Caco-2 (cell line): ENCODE measurements around the gene PHC3. TPM values are rescaled to one million over a fixed set of nuclear protein-coding genes. Genes with fewer than 3 reads are reported as not detected.

Experiments used
- BruUV-seq: library from RNA; stranded (reverse); fragments of 400-500 nt; replicated peaks from 2 replicates; lab custom pipeline; 2021; lab: Mats Ljungman, UMichigan
- CTCF ChIA-PET: fragments of 300-600 bp; sonication (Branson Sonifier 250); formaldehyde crosslinking; loops from one replicate; lab custom pipeline; 2022; ENCODE audit warnings: antibody characterized with exemption; lab: Charles Lee
- POLR2A ChIA-PET: fragments of 300-600 bp; sonication (Branson Sonifier 250); formaldehyde crosslinking; loops from one replicate; lab custom pipeline; 2022; ENCODE audit warnings: antibody characterized with exemption; lab: Charles Lee
- DNase-seq, 2 experiments: peaks; one replicate each; pipeline versions ENCODE4 v3.0.0 to v3.0.0-alpha.2; 2020 to 2022
- H3K27me3 ChIP-seq: replicated peaks from 2 replicates; pipeline ENCODE4 v1.6.0; 2011; ENCODE audit warnings: low read length; ENCODE audit not compliant: control insufficient read depth, insufficient read depth
- H3K36me3 ChIP-seq: 2 replicates; pipeline ENCODE4 v1.5.1; 2011; ENCODE audit warnings: low read length; ENCODE audit not compliant: control insufficient read depth, insufficient read depth
- H3K4me1 ChIP-seq: fragments of 250-450 bp; sonication (Bioruptor Pico); 2 replicates; pipeline ENCODE4 v1.5.1; 2020; ENCODE audit warnings: mild to moderate bottlenecking
- H3K4me3 ChIP-seq: 2 replicates; pipeline ENCODE4 v1.5.1; 2011; ENCODE audit warnings: low read depth, mild to moderate bottlenecking, control low read depth, low read length
- H3K9me3 ChIP-seq: fragments of 250-450 bp; sonication (Bioruptor Pico); 2 replicates; pipeline ENCODE4 v1.5.1; 2020; ENCODE audit warnings: mild to moderate bottlenecking, moderate library complexity
- H3K27ac Mint-ChIP-seq: one replicate; pipeline ENCODE4 v1.8.0; 2022; ENCODE audit warnings: mixed read lengths; ENCODE audit not compliant: unreplicated experiment
- H3K27me3 Mint-ChIP-seq: one replicate; pipeline ENCODE4 v1.8.0; 2022; ENCODE audit warnings: mixed read lengths; ENCODE audit not compliant: insufficient read depth, unreplicated experiment
- H3K36me3 Mint-ChIP-seq: one replicate; pipeline ENCODE4 v1.8.0; 2022; ENCODE audit warnings: mild to moderate bottlenecking, mixed read lengths; ENCODE audit not compliant: insufficient read depth, unreplicated experiment
- H3K4me1 Mint-ChIP-seq: one replicate; pipeline ENCODE4 v1.8.0; 2022; ENCODE audit warnings: low read depth, mixed read lengths; ENCODE audit not compliant: unreplicated experiment
- H3K4me3 Mint-ChIP-seq: one replicate; pipeline ENCODE4 v1.8.0; 2022; ENCODE audit warnings: mild to moderate bottlenecking, moderate library complexity, mixed read lengths; ENCODE audit not compliant: unreplicated experiment
- H3K9me3 Mint-ChIP-seq: one replicate; pipeline ENCODE4 v1.8.0; 2022; ENCODE audit warnings: mixed read lengths; ENCODE audit not compliant: unreplicated experiment
- CTCF ChIP-seq, 2 experiments: fragments of 200-600 bp in 1 of 2; IDR thresholded peaks; 1 replicate in 1 of 2; 2 replicates in 1 of 2; pipeline versions ENCODE4 v1.5.1 to v1.8.0; 2011 to 2022; ENCODE audit warnings: antibody characterized with exemption in 1 of 2, control low read depth in 1 of 2, inconsistent platforms in 1 of 2, low read depth in 1 of 2, low read length in 1 of 2, mild to moderate bottlenecking in 1 of 2, moderate library complexity in 1 of 2; ENCODE audit not compliant: insufficient read depth in 1 of 2, severe bottlenecking in 1 of 2, unreplicated experiment in 1 of 2
- intact Hi-C: fragments of 100-400 bp; cut with micrococcal nuclease; formaldehyde crosslinking; loops from one replicate; pipeline ENCODE4 v1.10.0; 2022; ENCODE audit not compliant: unreplicated experiment
- total RNA-seq: library from RNA; stranded (reverse); gene quantifications from 2 replicates; pipeline ENCODE4 v1.2.3, GENCODE V29; 2022

The PHC3 gene
- total RNA-seq, 1 experiment from 2014 or later, result 29.8 TPM

- no peak overlapping the region for H3K4me3 ChIP-seq
- H3K36me3 Mint-ChIP-seq, result no peaks in the 10 kb centered on the region
- intact Hi-C loops, result loop anchor here (1.0 kb wide), 1 partner anchor 191 kb away; no protein-coding TSS in a partner anchor
- CTCF ChIA-PET, result interaction anchor here (0.8 kb wide), 1 partner anchor 124 kb away, joined by 4 read pairs; no protein-coding TSS in a partner anchor
- no peak overlapping the region for H3K4me3 Mint-ChIP-seq
- no peaks in the 10 kb centered on the region for H3K9me3 Mint-ChIP-seq
- no peaks in the 10 kb centered on the region for H3K4me1 Mint-ChIP-seq
- no peaks in the 10 kb centered on the region for H3K4me1 ChIP-seq
- no peaks in the 10 kb centered on the region for H3K27me3 ChIP-seq
- no peak for DNase-seq
- POLR2A ChIA-PET, result no interaction called here
- peak; percentile 26 to 45 for TF ChIP-seq CTCF (IDR thresholded peaks at IDR 0.05; ENCODE audit: insufficient read depth in 1 of 2, low read depth in 1 of 2, low read length in 1 of 2, severe bottlenecking in 1 of 2, unreplicated experiment in 1 of 2)
- no peak overlapping the region for H3K27ac Mint-ChIP-seq
- H3K27me3 Mint-ChIP-seq, result no peaks in the 10 kb centered on the region
- H3K9me3 ChIP-seq, result no peaks in the 10 kb centered on the region
- no peaks in the 10 kb centered on the region for H3K36me3 ChIP-seq
- BruUV-seq, result no TSS peak
These were observed 127.3 kb downstream of the PHC3 start for GRCh38 chr3:170054204-170054603.

- H3K4me1 Mint-ChIP-seq, result no peaks in the 10 kb centered on the region
- POLR2A ChIA-PET, result no interaction called here
- CTCF ChIA-PET, result no interaction called here
- no peaks in the 10 kb centered on the region for H3K36me3 ChIP-seq
- no peak for DNase-seq
- H3K4me1 ChIP-seq, result no peaks in the 10 kb centered on the region
- no peak for TF ChIP-seq CTCF (IDR thresholded peaks at IDR 0.05; ENCODE audit: insufficient read depth in 1 of 2, low read depth in 1 of 2, low read length in 1 of 2, severe bottlenecking in 1 of 2, unreplicated experiment in 1 of 2)
- no peaks in the 10 kb centered on the region for H3K9me3 ChIP-seq
- no peak overlapping the region for H3K4me3 ChIP-seq
- no peak overlapping the region for H3K27ac Mint-ChIP-seq
- BruUV-seq, result no TSS peak
- intact Hi-C loops, result no loop called here
- no peaks in the 10 kb centered on the region for H3K27me3 Mint-ChIP-seq
- no peaks in the 10 kb centered on the region for H3K9me3 Mint-ChIP-seq
- no peaks in the 10 kb centered on the region for H3K36me3 Mint-ChIP-seq
- H3K27me3 ChIP-seq, result no peaks in the 10 kb centered on the region
- no peak overlapping the region for H3K4me3 Mint-ChIP-seq
These were observed 129.1 kb downstream of the PHC3 start for GRCh38 chr3:170052398-170052797.

- Histone ChIP-seq H3K9me3 (no peaks in the 10 kb centered on the region), H3K4me1 (peaks cover 8% of the 10 kb centered on the region), H3K36me3 (no peaks in the 10 kb centered on the region), H3K27me3 (no peaks in the 10 kb centered on the region), H3K4me3 (no peak overlapping the region)
- no TSS peak for BruUV-seq
- no peak for DNase-seq
- no peaks in the 10 kb centered on the region for H3K27me3 Mint-ChIP-seq
- TF ChIP-seq CTCF (IDR thresholded peaks at IDR 0.05; ENCODE audit: insufficient read depth in 1 of 2, low read depth in 1 of 2, low read length in 1 of 2, severe bottlenecking in 1 of 2, unreplicated experiment in 1 of 2), result no peak
- POLR2A ChIA-PET, result no interaction called here
- intact Hi-C loops, result no loop called here
- H3K36me3 Mint-ChIP-seq, result no peaks in the 10 kb centered on the region
- no peaks in the 10 kb centered on the region for H3K9me3 Mint-ChIP-seq
- peaks cover 6% of the 10 kb centered on the region for H3K4me1 Mint-ChIP-seq
- CTCF ChIA-PET, result no interaction called here
- H3K4me3 Mint-ChIP-seq, result no peak overlapping the region
- no peak overlapping the region for H3K27ac Mint-ChIP-seq
These were observed 130.8 kb downstream of the PHC3 start for GRCh38 chr3:170050753-170051152.
